GM20431 (cell line): ENCODE results near the gene GJB2.

Source experiments
- in situ Hi-C: fragments of 300-500 bp; cut with MseI, MboI; formaldehyde crosslinking; loops from one replicate; pipeline ENCODE4 v1.15.0; 2020; ENCODE audit warnings: low sequenced_read_pairs; ENCODE audit not compliant: unreplicated experiment

The GJB2 gene

GRCh38 chr13:20193162-20193906, 596 bp upstream of the GJB2 start:
- in situ Hi-C loops: loop anchor here (25.0 kb wide), 1 partner anchor 294 kb away; no protein-coding TSS in a partner anchor

- in situ Hi-C loops: loop anchor here (25.0 kb wide), 1 partner anchor 295 kb away; no protein-coding TSS in a partner anchor
Observed at GRCh38 chr13:20192158-20192835, 441 bp downstream of the GJB2 start.

DNA sequence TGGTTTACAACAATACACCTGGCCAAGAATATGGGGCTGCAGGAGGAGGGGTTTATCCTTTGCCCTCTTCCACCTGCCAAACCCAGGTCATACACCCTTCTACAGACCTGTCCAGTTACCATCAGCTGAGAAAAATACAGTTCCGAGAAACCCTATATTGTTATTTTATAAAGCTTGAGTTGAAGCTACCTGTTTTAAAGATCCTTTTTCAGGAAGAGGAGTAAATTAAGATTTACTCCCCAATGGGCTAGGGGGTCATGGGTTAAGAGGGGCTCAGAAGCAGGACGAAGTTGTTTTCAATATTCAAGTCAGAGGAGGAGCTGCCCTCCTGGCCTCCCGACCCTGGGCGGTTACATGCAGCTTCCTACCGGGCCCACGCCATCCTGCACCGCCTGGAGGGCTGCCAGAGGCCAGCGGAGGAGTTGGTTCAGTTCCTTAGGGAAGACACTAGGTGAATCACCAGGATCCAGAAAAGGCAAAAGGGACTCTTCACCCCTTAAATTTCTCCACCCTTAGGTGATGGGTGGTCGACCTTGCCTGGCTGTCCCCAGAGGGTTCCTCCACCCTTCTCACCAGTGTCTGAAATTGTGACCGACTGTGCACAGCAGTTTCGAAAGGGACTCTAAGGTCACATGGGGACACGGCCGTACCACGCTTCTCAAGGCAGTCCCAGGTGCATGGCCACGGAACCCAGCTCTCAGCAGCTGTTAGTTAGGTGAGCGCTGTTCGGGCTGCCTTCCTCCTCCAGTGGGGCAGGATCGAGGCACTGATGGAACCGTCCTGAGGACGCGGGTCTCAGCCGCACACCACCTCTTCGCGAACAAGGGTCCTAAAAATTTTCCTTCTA, 1.2 kb downstream of the GJB2 start:
- in situ Hi-C loops: loop anchor here (25.0 kb wide), 1 partner anchor 296 kb away; no protein-coding TSS in a partner anchor

GRCh38 chr13:20190481-20191310, 2.0 kb downstream of the GJB2 start:
- in situ Hi-C loops: loop anchor here (25.0 kb wide), 1 partner anchor 297 kb away; no protein-coding TSS in a partner anchor

DNA sequence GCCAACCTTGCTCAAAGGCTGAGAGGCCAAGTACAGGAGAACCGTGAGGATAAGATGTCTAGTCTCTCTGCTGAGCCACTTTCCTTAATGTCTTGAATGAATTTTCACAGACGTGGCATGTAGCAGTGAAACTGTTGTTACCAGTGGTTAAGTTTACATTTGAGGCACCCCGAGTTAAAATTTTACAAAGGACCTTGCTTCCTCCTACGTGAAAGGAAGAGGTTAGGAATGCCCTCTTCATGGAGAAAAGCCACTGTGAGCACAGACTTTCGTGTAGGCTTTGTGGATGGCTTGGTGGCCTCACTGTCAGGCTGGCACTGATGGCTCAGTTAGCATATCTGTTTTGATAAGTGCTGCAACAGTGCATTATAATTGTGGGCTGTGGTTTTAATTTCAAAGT, 2.7 kb downstream of the GJB2 start:
- in situ Hi-C loops: loop anchor here (25.0 kb wide), 1 partner anchor 297 kb away; no protein-coding TSS in a partner anchor

DNA sequence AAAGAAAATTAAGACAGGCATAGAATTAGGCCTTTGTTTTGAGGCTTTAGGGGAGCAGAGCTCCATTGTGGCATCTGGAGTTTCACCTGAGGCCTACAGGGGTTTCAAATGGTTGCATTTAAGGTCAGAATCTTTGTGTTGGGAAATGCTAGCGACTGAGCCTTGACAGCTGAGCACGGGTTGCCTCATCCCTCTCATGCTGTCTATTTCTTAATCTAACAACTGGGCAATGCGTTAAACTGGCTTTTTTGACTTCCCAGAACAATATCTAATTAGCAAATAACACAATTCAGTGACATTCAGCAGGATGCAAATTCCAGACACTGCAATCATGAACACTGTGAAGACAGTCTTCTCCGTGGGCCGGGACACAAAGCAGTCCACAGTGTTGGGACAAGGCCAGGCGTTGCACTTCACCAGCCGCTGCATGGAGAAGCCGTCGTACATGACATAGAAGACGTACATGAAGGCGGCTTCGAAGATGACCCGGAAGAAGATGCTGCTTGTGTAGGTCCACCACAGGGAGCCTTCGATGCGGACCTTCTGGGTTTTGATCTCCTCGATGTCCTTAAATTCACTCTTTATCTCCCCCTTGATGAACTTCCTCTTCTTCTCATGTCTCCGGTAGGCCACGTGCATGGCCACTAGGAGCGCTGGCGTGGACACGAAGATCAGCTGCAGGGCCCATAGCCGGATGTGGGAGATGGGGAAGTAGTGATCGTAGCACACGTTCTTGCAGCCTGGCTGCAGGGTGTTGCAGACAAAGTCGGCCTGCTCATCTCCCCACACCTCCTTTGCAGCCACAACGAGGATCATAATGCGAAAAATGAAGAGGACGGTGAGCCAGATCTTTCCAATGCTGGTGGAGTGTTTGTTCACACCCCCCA, 3.8 kb downstream of the GJB2 start:
- in situ Hi-C loops: loop anchor here (25.0 kb wide), 1 partner anchor 298 kb away; no protein-coding TSS in a partner anchor

- in situ Hi-C loops: loop anchor here (25.0 kb wide), 1 partner anchor 301 kb away; no protein-coding TSS in a partner anchor
Observed at GRCh38 chr13:20186771-20187170, 6.0 kb downstream of the GJB2 start.

DNA sequence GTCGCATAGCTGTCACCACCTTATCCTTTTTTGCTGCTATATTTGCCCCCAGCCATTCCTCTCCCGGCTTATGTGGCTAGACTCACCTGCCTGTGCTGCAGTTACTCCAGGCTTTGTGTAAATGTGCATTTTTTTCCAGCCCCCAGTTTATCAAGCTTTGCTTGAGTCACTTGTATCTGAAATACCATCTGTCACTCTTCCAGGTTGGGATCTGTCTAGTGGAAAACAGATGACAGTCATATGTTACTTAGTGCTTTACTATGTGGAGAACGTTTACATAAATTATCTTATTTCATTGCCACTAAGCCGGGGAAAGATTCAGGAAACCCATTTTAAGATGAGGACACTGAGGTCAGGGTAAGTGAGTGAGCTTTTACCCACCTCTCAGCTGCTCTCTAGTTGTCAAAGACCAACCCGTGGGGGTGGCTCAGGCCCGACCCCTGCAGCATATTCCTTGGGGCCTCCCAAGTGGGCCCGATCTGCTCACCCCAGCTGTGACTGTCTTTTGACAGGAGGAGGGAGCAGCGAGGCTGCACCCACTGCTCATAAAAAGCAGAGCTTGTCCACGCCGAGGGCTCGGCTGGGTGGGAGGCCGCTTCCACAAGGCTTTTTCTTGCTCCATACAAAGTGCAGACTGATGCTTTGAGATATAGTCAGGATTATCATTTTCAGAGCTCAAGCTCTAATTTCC, 7.2 kb downstream of the GJB2 start:
- in situ Hi-C loops: loop anchor here (25.0 kb wide), 1 partner anchor 302 kb away; no protein-coding TSS in a partner anchor

- in situ Hi-C loops: loop anchor here (25.0 kb wide), 1 partner anchor 305 kb away; no protein-coding TSS in a partner anchor
Observed at GRCh38 chr13:20182231-20182846, 10.4 kb downstream of the GJB2 start.

GRCh38 chr13:20181188-20181587, 11.6 kb downstream of the GJB2 start:
- in situ Hi-C loops: loop anchor here (25.0 kb wide), 1 partner anchor 306 kb away; no protein-coding TSS in a partner anchor

- in situ Hi-C loops: loop anchor here (25.0 kb wide), 1 partner anchor 309 kb away; no protein-coding TSS in a partner anchor
Observed at GRCh38 chr13:20178156-20178555, 14.6 kb downstream of the GJB2 start.

DNA sequence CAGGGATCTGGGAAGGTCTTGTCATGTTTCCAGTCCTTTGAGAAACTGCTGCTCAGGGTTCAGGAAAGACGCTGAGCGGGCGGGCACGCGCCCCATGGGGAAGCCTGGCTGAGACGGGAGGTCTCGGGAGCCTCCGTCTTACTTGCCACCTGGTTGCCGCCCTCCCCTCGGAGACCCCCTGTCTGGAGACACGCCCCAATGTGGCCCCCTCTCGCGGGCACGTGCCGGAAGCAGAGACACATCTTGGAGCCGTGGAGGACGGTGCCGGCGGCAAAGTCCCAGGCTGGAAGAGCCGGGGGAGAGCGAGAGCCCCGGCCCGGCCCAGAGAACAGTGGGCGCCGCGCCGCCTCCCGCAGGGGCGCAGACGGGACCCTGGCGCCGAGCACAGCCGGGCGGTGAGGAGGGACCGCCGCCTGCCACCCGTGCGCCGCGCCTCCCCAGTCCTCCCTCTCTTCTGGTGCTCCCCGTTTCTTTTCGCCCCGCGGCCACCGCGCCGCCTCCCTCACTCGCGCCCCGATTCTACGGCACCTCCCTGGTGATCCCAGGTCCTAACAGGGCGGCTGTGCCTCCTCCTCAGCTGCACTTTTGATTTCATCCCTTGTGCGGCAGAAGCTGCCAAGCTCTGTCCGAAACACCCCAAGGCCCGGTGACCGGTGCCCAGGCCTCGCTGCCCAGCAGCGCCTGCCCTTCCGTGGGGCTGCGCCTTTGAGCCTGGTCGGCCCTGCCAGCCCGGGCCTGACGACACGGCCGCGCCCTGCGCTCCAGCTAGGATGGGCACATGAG, 15.5 kb downstream of the GJB2 start:
- in situ Hi-C loops: loop anchor here (25.0 kb wide), 1 partner anchor 310 kb away; no protein-coding TSS in a partner anchor

DNA sequence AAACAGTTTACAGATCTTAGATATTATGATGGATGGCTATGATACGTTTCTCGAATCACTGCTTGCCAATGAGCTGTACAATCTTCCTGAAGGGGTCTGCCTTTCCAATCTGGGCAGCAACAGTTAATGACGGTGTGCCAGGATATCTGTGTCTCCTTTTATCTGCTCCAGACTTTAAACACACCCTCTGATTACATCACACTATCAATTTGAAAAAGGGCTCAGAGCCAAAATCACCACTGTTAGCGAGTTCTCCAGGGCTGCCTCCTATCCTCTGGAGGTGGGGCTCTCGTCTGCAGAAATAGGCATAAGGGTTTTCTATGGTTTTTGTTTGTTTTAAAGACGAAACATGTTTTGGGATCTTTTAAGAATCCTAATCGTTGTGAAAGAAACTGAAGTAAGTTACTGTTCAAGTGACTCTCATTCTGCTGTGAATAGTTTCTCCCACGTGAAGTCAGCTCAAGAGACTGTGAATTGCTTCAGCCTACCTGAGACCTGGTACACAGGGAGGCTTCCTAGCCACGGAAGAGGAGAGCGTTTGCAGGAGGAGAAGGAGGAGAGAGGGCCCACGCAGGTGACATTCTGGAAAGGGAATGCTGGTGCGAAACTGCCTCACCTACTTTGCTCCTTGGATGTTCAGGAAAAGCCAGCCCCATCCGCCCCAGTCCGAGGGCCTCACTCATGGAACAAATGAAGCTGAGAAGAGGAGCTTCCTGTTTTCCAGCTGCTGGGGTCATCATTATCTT, 16.7 kb downstream of the GJB2 start:
- in situ Hi-C loops: loop anchor here (25.0 kb wide), 1 partner anchor 311 kb away; no protein-coding TSS in a partner anchor

- in situ Hi-C loops: loop anchor here (25.0 kb wide), 1 partner anchor 312 kb away; no protein-coding TSS in a partner anchor
Observed at GRCh38 chr13:20175406-20175794, 17.3 kb downstream of the GJB2 start.

DNA sequence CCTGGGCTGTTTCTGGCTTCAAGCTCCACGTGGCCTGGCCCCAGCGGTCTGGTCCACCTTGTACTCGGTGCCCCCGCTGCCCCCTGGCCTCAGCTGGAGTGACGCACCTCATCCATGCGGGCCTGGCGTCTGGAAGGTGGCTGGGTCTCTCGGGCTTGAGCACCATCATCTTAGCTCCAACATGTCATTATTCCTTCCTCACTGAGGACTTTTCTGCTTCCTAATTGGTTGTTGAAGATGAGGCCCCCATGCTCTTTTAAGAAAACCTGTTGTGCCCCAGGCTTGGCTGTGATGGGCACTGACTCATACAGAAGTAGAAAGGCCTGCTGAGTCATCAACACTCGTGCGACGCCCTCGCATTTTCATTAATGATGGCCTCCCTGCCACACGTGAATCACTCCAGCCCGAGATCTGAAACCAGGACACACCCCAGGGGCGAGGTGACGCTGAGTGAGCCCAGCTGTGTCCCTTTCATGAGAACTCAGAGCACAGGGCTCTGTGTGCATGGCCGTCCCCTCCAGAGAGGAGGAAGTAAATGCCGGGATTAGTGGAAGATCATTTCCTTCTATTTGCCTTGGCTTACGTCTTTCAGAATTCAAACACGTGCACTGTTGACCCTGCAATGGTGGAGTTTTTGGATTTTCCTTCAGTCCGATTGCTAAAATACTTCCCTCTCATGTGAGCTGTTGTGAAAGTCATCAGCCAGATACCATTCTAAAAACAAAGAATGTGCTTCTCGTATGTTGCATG, 17.9 kb downstream of the GJB2 start:
- in situ Hi-C loops: loop anchor here (25.0 kb wide), 1 partner anchor 312 kb away; no protein-coding TSS in a partner anchor
